IPS DF 6.9 (cell line): ENCODE measurements around the gene SFXN5.

Experiments used
- DNase-seq: peaks from one replicate; pipeline ENCODE4 v3.0.0-alpha.2; 2013; ENCODE audit warnings: low read depth, low spot score
- H3K27ac ChIP-seq: one replicate; pipeline ENCODE4 v1.5.1; 2013; ENCODE audit warnings: low read length, control low read depth
- H3K27me3 ChIP-seq: 2 replicates; pipeline ENCODE4 v1.6.1; 2013; ENCODE audit warnings: mild to moderate bottlenecking, low read length; ENCODE audit not compliant: control insufficient read depth, insufficient read depth
- H3K36me3 ChIP-seq: 2 replicates; pipeline ENCODE4 v1.6.1; 2013; ENCODE audit warnings: low read length; ENCODE audit not compliant: control insufficient read depth, insufficient read depth
- H3K4me1 ChIP-seq: 2 replicates; pipeline ENCODE4 v1.6.1; 2013; ENCODE audit warnings: low read length; ENCODE audit not compliant: control insufficient read depth, insufficient read depth
- H3K4me3 ChIP-seq: 2 replicates; pipeline ENCODE4 v1.5.1; 2013; ENCODE audit warnings: mild to moderate bottlenecking, low read length
- H3K9me3 ChIP-seq: 2 replicates; pipeline ENCODE4 v1.6.1; 2013; ENCODE audit warnings: low read length, inconsistent platforms; ENCODE audit not compliant: control insufficient read depth, insufficient read depth
- WGBS: extraction: QIAGEN DNeasy Blood & Tissue Kit; methylation state at CpG from one replicate; pipeline ENCODE4 v1.1.7; 2013; ENCODE audit warnings: mixed read lengths, missing lambda C conversion rate; ENCODE audit not compliant: insufficient read length, insufficient coverage; 5-methylcytosine and 5-hydroxymethylcytosine counted together

SFXN5 gene

DNA sequence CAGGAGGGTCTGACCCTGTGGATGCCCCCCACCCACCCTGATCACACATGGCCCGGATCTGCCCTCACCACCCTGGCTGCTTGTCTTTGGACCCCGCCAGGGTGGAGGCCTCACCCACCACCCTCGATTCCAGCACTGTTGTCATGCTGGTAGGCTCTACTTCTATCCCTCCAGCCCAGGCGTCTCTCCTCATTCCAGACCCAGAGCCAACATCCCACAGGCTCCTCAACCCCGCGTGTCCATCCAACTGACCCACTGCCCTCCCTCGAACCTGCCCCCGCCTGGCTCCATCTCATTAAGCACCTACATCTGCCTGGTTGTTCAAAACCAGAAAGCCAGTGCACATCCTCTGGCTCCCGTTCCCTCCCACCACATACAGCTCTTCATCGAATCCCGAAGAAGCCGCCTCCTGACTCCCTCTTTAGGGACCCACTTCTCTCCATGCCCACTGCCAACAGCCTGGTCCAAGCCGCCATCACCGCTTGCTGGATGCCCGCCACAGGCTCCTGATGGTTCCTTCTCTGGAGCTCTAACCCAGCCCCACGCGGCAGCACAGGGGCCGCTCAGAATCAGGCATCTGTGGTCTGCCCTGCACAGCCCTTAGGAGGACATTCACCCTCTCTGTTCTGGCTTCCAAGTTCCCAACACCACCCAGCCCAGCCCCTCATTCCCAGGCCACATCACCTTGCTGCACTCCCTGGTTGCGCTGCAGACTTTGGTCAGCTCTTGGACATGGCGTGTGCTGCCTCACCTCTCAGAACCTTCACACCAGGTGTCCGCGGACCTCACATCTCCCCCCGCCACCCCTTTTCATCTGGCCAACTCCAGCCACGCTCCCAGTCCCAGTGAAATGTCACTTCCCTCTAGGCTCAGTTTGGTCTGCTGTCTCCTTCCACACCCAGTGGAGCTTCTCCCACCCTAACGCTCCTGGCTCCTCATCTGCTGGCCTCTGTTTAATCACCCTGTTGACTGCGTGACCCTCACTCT is 111.2 kb downstream of the SFXN5 start:
- no peak for DNase-seq
- H3K27ac ChIP-seq: no peak overlapping the region
- H3K36me3 ChIP-seq: no peaks in the 10 kb centered on the region; the same call in 1 of the 2 replicates
- H3K4me1 ChIP-seq: peaks cover 19% of the 10 kb centered on the region
- no CpG with 5 or more reads among the region's 26 CpGs for WGBS
- H3K4me3 ChIP-seq: no peak overlapping the region
- H3K9me3 ChIP-seq: no peaks in the 10 kb centered on the region
- no peaks in the 10 kb centered on the region for H3K27me3 ChIP-seq

GRCh38 chr2:72959554-72959953 is 112.0 kb downstream of the SFXN5 start:
- Histone ChIP-seq H3K9me3 (no peaks in the 10 kb centered on the region), H3K27me3 (no peaks in the 10 kb centered on the region), H3K4me1 (peaks cover 19% of the 10 kb centered on the region), H3K4me3 (no peak overlapping the region), H3K27ac (no peak overlapping the region), H3K36me3 (no peaks in the 10 kb centered on the region; the same call in 1 of the 2 replicates)
- WGBS: no CpG with 5 or more reads among the region's 8 CpGs
- no peak for DNase-seq

- H3K9me3 ChIP-seq: no peaks in the 10 kb centered on the region
- DNase-seq: no peak
- no CpG with 5 or more reads among the region's 13 CpGs for WGBS
- H3K4me3 ChIP-seq: no peak overlapping the region
- no peak overlapping the region for H3K27ac ChIP-seq
- peaks cover 12% of the 10 kb centered on the region for H3K4me1 ChIP-seq
- no peaks in the 10 kb centered on the region for H3K27me3 ChIP-seq
- H3K36me3 ChIP-seq: no peaks in the 10 kb centered on the region; the same call in 1 of the 2 replicates
Measured at GRCh38 chr2:72958542-72959385, 112.7 kb downstream of the SFXN5 start.

GRCh38 chr2:72956936-72957335 is 114.6 kb downstream of the SFXN5 start:
- H3K27me3 ChIP-seq: no peaks in the 10 kb centered on the region
- no peaks in the 10 kb centered on the region; the same call in 1 of the 2 replicates for H3K36me3 ChIP-seq
- no peak overlapping the region for H3K27ac ChIP-seq
- WGBS: no CpG with 5 or more reads among the region's 3 CpGs
- no peak overlapping the region for H3K4me3 ChIP-seq
- peaks cover 6% of the 10 kb centered on the region for H3K4me1 ChIP-seq
- H3K9me3 ChIP-seq: no peaks in the 10 kb centered on the region
- no peak for DNase-seq

- no peak for DNase-seq
- H3K9me3 ChIP-seq: no peaks in the 10 kb centered on the region
- no CpG with 5 or more reads among the region's 2 CpGs for whole genome bisulfite sequencing
- H3K4me3 ChIP-seq: no peak overlapping the region
- no peaks in the 10 kb centered on the region; the same call in 1 of the 2 replicates for H3K36me3 ChIP-seq
- no peak overlapping the region for H3K27ac ChIP-seq
- H3K27me3 ChIP-seq: no peaks in the 10 kb centered on the region
- H3K4me1 ChIP-seq: peaks cover 9% of the 10 kb centered on the region
Measured at GRCh38 chr2:72956050-72956395, 115.5 kb downstream of the SFXN5 start.

DNA sequence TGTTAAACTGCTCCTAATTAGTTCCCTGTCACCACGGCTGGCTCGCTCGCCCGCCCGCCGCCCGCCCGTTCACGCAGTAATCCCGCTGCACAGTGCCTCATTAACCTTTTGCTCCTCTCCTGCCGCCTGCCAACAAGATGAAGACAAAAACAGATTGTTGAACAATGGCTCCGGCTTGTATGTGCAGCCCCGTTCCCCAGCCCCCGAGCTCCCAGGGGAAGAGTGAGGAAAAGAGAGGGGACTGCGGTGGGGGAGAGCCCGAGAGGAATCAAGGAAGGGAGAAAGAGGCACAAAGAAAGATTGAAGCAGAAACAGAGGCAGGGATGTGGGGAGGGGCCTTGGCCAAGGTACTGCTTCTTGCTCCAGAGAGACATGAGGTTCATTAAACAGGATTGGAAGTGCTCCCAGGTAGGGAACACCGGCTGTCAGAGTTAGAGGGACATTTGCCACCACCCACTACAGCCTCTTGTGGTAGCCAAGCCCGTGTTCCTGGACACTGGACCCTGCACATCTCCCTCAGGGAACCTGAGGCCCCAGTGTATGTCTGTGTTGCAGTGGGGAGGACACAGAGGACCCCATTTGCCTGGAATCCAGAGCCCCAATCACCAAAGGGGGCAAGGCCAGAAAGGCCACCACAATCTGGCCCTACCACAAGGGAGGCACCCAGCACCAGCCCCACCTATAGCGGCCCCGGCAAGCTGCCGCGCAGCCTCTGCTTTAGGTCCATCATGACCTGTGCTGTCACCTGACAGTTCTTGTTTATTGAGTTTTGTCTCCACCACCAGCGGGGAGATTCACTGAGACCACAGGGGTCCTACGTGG is 116.1 kb downstream of the SFXN5 start:
- Histone ChIP-seq H3K9me3 (no peaks in the 10 kb centered on the region), H3K27me3 (no peaks in the 10 kb centered on the region), H3K36me3 (no peaks in the 10 kb centered on the region), H3K27ac (no peak overlapping the region), H3K4me1 (peaks cover 13% of the 10 kb centered on the region), H3K4me3 (no peak overlapping the region)
- no CpG with 5 or more reads among the region's 24 CpGs for WGBS
- DNase-seq: no peak

GRCh38 chr2:72954376-72955227 is 116.9 kb downstream of the SFXN5 start:
- no peaks in the 10 kb centered on the region for H3K36me3 ChIP-seq

DNA sequence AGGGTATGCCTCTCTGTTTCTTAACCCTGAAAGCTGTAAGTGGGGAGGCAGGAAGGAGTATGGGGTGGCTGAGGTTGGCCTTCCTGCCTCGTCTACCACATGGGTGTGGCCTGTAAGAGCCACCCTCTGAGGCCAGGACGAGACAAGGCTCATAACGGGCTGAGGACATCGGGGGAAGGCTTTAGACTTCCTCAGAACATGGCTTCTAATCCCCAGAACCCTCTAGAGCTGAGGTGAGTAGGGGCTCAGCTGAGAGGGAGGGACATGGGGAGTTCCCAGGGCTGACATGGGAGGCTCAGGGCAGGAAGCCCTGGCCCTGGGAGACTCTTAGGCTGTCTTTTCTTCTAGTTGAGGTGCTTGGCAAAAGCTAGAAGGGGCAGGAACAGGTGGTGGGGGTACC is 117.5 kb downstream of the SFXN5 start:
- Histone ChIP-seq H3K4me1 (peaks cover 17% of the 10 kb centered on the region), H3K36me3 (no peaks in the 10 kb centered on the region), H3K9me3 (no peaks in the 10 kb centered on the region), H3K4me3 (no peak overlapping the region), H3K27ac (no peak overlapping the region), H3K27me3 (no peaks in the 10 kb centered on the region)
- DNase-seq: no peak
- no CpG with 5 or more reads among the region's 4 CpGs for WGBS

More at GRCh38 chr2:72954376-72955227, 116.9 kb downstream of the SFXN5 start:
- no peak overlapping the region for H3K27ac ChIP-seq
- H3K9me3 ChIP-seq: no peaks in the 10 kb centered on the region
- WGBS: no CpG with 5 or more reads among the region's 12 CpGs
- H3K4me3 ChIP-seq: no peak overlapping the region
- peaks cover 17% of the 10 kb centered on the region for H3K4me1 ChIP-seq
- no peak for DNase-seq
- H3K27me3 ChIP-seq: no peaks in the 10 kb centered on the region

GRCh38 chr2:72953528-72953927 is 118.0 kb downstream of the SFXN5 start:
- peaks cover 17% of the 10 kb centered on the region for H3K4me1 ChIP-seq
- no peaks in the 10 kb centered on the region for H3K36me3 ChIP-seq
- H3K4me3 ChIP-seq: no peak overlapping the region
- DNase-seq: no peak
- no peaks in the 10 kb centered on the region for H3K9me3 ChIP-seq
- WGBS: no CpG with 5 or more reads among the region's 1 CpG
- no peak overlapping the region for H3K27ac ChIP-seq
- H3K27me3 ChIP-seq: no peaks in the 10 kb centered on the region
